Immature natural killer cell (primary cell): ENCODE data around the gene NTHL1. TPM values are rescaled to one million over a fixed set of nuclear protein-coding genes. Genes with fewer than 3 reads are reported as not detected.
"Not testable (repeated sequence)": the region's sequence is repeated elsewhere in the genome, so short reads cannot be mapped to it uniquely, and the experiment has no call there.

Experiments
- DNase-seq, 3 donors: peaks; one replicate each; pipeline ENCODE4 v3.0.0; 2022; ENCODE audit warnings: mixed read lengths in 1 of 3
- H3K27ac Mint-ChIP-seq, 6 donors: one replicate each; pipeline ENCODE4 v1.8.0; 2020; ENCODE audit warnings: mixed read lengths in 6 of 6, mild to moderate bottlenecking in 5 of 6, inconsistent platforms in 4 of 6, moderate library complexity in 3 of 6
- H3K27me3 Mint-ChIP-seq, 3 donors: one replicate each; pipeline ENCODE4 v1.8.0; 2020 to 2021; ENCODE audit warnings: low read depth in 3 of 3, mild to moderate bottlenecking in 3 of 3, mixed read lengths in 3 of 3, moderate library complexity in 3 of 3, inconsistent platforms in 1 of 3
- H3K36me3 Mint-ChIP-seq, 3 donors: one replicate each; pipeline ENCODE4 v1.8.0; 2020; ENCODE audit warnings: mixed read lengths in 3 of 3, inconsistent platforms in 2 of 3, mild to moderate bottlenecking in 2 of 3
- H3K4me1 Mint-ChIP-seq, 2 donors: one replicate each; pipeline ENCODE4 v1.8.0; 2020; ENCODE audit warnings: inconsistent platforms in 2 of 2, mild to moderate bottlenecking in 2 of 2, mixed read lengths in 2 of 2, moderate library complexity in 1 of 2
- H3K4me3 Mint-ChIP-seq, 5 donors: one replicate each; pipeline ENCODE4 v1.8.0; 2020; ENCODE audit warnings: mild to moderate bottlenecking in 5 of 5, mixed read lengths in 5 of 5, inconsistent platforms in 3 of 5, moderate library complexity in 3 of 5
- H3K9me3 Mint-ChIP-seq, 6 donors: one replicate each; pipeline ENCODE4 v1.8.0; 2020; ENCODE audit warnings: mild to moderate bottlenecking in 6 of 6, mixed read lengths in 6 of 6, inconsistent platforms in 4 of 6, moderate library complexity in 3 of 6
- polyA plus RNA-seq, 3 donors: library from polyadenylated mRNA; unstranded; fragments of 300-500 nt; fragmentation: Illumina TruSeq; gene quantifications; one replicate each; pipeline ENCODE4 v1.2.3, GENCODE V29; 2021

Gene NTHL1
- polyA plus RNA-seq, 3 donors from 2014 or later = 26.4 to 31.6 (median 29.7) TPM

GRCh38 chr16:2040041-2040786 is 7.4 kb downstream of the NTHL1 start:
- H3K4me1 Mint-ChIP-seq = no peaks in the 10 kb centered on the region
- no peaks in the 10 kb centered on the region for H3K9me3 Mint-ChIP-seq
- no peak for DNase-seq
- H3K27me3 Mint-ChIP-seq = peaks cover 0 to 2% (median 0%) of the 10 kb centered on the region in 3 donors
- no peaks in the 10 kb centered on the region for H3K36me3 Mint-ChIP-seq
- H3K4me3 Mint-ChIP-seq = no peak overlapping the region
- no peak overlapping the region for H3K27ac Mint-ChIP-seq

GRCh38 chr16:2039274-2040031 is 8.2 kb downstream of the NTHL1 start:
- H3K27me3 Mint-ChIP-seq = peaks cover 0 to 5% (median 0%) of the 10 kb centered on the region in 3 donors
- no peaks in the 10 kb centered on the region for H3K9me3 Mint-ChIP-seq
- no peaks in the 10 kb centered on the region for H3K36me3 Mint-ChIP-seq
- no peak for DNase-seq
- no peaks in the 10 kb centered on the region for H3K4me1 Mint-ChIP-seq
- H3K27ac Mint-ChIP-seq = no peak overlapping the region
- no peak overlapping the region for H3K4me3 Mint-ChIP-seq

GRCh38 chr16:2038382-2039231 is 9.0 kb downstream of the NTHL1 start:
- no peak overlapping the region for H3K27ac Mint-ChIP-seq
- DNase-seq = no peak
- no peaks in the 10 kb centered on the region for H3K36me3 Mint-ChIP-seq
- no peak overlapping the region for H3K4me3 Mint-ChIP-seq
- no peaks in the 10 kb centered on the region for H3K4me1 Mint-ChIP-seq
- H3K9me3 Mint-ChIP-seq = no peaks in the 10 kb centered on the region
- peaks cover 0 to 5% (median 0%) of the 10 kb centered on the region in 3 donors for H3K27me3 Mint-ChIP-seq

- no peaks in the 10 kb centered on the region for H3K4me1 Mint-ChIP-seq
- H3K27ac Mint-ChIP-seq = no peak overlapping the region
- no peaks in the 10 kb centered on the region for H3K36me3 Mint-ChIP-seq
- no peak for DNase-seq
- no peaks in the 10 kb centered on the region for H3K9me3 Mint-ChIP-seq
- H3K27me3 Mint-ChIP-seq = peaks cover 0 to 5% (median 0%) of the 10 kb centered on the region in 3 donors
- no peak overlapping the region for H3K4me3 Mint-ChIP-seq
These were observed 9.8 kb downstream of the NTHL1 start for GRCh38 chr16:2037647-2038381.

- H3K27ac Mint-ChIP-seq = no peak overlapping the region
- H3K4me1 Mint-ChIP-seq = no peaks in the 10 kb centered on the region
- no peaks in the 10 kb centered on the region for H3K36me3 Mint-ChIP-seq
These were observed 10.5 kb downstream of the NTHL1 start for GRCh38 chr16:2037115-2037514.

GRCh38 chr16:2036200-2036966 is 11.3 kb downstream of the NTHL1 start:
- no peak overlapping the region for H3K27ac Mint-ChIP-seq
- H3K4me1 Mint-ChIP-seq = no peaks in the 10 kb centered on the region
- DNase-seq = no peak
- no peaks in the 10 kb centered on the region for H3K9me3 Mint-ChIP-seq
- H3K4me3 Mint-ChIP-seq = no peak overlapping the region
- H3K27me3 Mint-ChIP-seq = peaks cover 0 to 7% (median 0%) of the 10 kb centered on the region in 3 donors
- H3K36me3 Mint-ChIP-seq = no peaks in the 10 kb centered on the region

More at GRCh38 chr16:2037115-2037514, 10.5 kb downstream of the NTHL1 start:
- no peak overlapping the region for H3K4me3 Mint-ChIP-seq
- H3K9me3 Mint-ChIP-seq = no peaks in the 10 kb centered on the region
- H3K27me3 Mint-ChIP-seq = peaks cover 0 to 5% (median 0%) of the 10 kb centered on the region in 3 donors
- no peak for DNase-seq

GRCh38 chr16:2035431-2036199 is 12.0 kb downstream of the NTHL1 start:
- no peaks in the 10 kb centered on the region for H3K4me1 Mint-ChIP-seq
- H3K4me3 Mint-ChIP-seq = no peak overlapping the region
- no peak overlapping the region for H3K27ac Mint-ChIP-seq
- H3K36me3 Mint-ChIP-seq = no peaks in the 10 kb centered on the region
- no peak for DNase-seq
- peaks cover 0 to 7% (median 0%) of the 10 kb centered on the region in 3 donors for H3K27me3 Mint-ChIP-seq
- H3K9me3 Mint-ChIP-seq = no peaks in the 10 kb centered on the region

GRCh38 chr16:2034696-2035430 is 12.8 kb downstream of the NTHL1 start:
- Mint-ChIP-seq H3K27ac (no peak overlapping the region), H3K4me3 (no peak overlapping the region), H3K27me3 (peaks cover 0 to 7% (median 0%) of the 10 kb centered on the region in 3 donors), H3K36me3 (no peaks in the 10 kb centered on the region), H3K9me3 (no peaks in the 10 kb centered on the region), H3K4me1 (no peaks in the 10 kb centered on the region)
- DNase-seq = no peak

- not testable (repeated sequence) for H3K9me3 Mint-ChIP-seq, H3K36me3 Mint-ChIP-seq, H3K4me1 Mint-ChIP-seq, H3K4me3 Mint-ChIP-seq, DNase-seq, H3K27ac Mint-ChIP-seq, H3K27me3 Mint-ChIP-seq
These were observed 13.5 kb downstream of the NTHL1 start for GRCh38 chr16:2033909-2034695.

- Mint-ChIP-seq H3K27me3 (peaks cover 0 to 7% (median 1%) of the 10 kb centered on the region in 3 donors), H3K9me3 (no peaks in the 10 kb centered on the region), H3K4me1 (no peaks in the 10 kb centered on the region), H3K36me3 (no peaks in the 10 kb centered on the region), H3K4me3 (no peak overlapping the region), H3K27ac (no peak overlapping the region)
- DNase-seq = no peak
These were observed 14.4 kb downstream of the NTHL1 start for GRCh38 chr16:2033057-2033908.
